NB4 (cell line): ENCODE results near the gene TPST2.

ENCODE experiments used
- MAX ChIP-seq: IDR thresholded peaks from 2 replicates; pipeline ENCODE4 v1.6.1; 2011; ENCODE audit warnings: low read depth, low read length
- MYC ChIP-seq: IDR thresholded peaks from 2 replicates; pipeline ENCODE4 v1.6.1; 2011; ENCODE audit warnings: low read depth, low read length
- POLR2A ChIP-seq: IDR thresholded peaks from 2 replicates; pipeline ENCODE4 v1.6.1; 2011; ENCODE audit warnings: mild to moderate bottlenecking; ENCODE audit not compliant: insufficient read length; ENCODE audit errors: extremely low read depth
- TF ChIP-seq, protein P1 (sequence below): IDR thresholded peaks from one replicate; pipeline ENCODE4 v1.5.1; 2012; ENCODE audit warnings: low read depth, low read length

DNA sequence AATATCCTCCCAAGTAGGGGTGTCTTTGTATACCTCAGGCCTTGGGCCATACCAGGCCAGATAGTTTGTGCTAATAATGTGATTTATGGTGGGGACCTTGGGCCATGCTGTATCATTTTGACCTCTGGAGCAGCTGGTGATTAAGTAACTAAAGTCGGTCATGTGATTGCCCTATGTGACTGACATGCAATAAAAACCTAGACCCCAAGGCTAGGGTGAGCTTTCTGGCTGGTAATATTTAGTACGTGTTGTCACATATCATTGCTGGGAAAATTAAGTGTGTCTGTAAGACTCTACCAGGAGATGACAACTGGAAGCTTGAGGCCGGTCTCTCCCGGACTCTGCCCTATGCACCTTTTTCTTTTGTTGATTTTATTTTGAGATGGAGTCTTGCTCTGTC is 65.1 kb downstream of the TPST2 start:
- TF ChIP-seq, protein P1, sequence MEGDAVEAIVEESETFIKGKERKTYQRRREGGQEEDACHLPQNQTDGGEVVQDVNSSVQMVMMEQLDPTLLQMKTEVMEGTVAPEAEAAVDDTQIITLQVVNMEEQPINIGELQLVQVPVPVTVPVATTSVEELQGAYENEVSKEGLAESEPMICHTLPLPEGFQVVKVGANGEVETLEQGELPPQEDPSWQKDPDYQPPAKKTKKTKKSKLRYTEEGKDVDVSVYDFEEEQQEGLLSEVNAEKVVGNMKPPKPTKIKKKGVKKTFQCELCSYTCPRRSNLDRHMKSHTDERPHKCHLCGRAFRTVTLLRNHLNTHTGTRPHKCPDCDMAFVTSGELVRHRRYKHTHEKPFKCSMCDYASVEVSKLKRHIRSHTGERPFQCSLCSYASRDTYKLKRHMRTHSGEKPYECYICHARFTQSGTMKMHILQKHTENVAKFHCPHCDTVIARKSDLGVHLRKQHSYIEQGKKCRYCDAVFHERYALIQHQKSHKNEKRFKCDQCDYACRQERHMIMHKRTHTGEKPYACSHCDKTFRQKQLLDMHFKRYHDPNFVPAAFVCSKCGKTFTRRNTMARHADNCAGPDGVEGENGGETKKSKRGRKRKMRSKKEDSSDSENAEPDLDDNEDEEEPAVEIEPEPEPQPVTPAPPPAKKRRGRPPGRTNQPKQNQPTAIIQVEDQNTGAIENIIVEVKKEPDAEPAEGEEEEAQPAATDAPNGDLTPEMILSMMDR: no peak
- TF ChIP-seq MAX: no peak
- TF ChIP-seq POLR2A: no peak
- TF ChIP-seq MYC: no peak
